ENCODE results near the gene PYROXD2.
"Not testable (repeated sequence)": the region's sequence is repeated elsewhere in the genome, so short reads cannot be mapped to it uniquely, and the experiment has no call there.

PYROXD2 gene

GRCh38 chr10:98389398-98389797 lies 25.6 kb downstream of the PYROXD2 start:
- no peak for DNase-seq

- DNase-seq: no peak
Measured at GRCh38 chr10:98388101-98388655, 26.8 kb downstream of the PYROXD2 start.

- no peak for DNase-seq
Measured at GRCh38 chr10:98384531-98385133, 30.4 kb downstream of the PYROXD2 start.

GRCh38 chr10:98383869-98384268 lies 31.1 kb downstream of the PYROXD2 start:
- no peak for DNase-seq

- not testable (repeated sequence) for DNase-seq
Measured at GRCh38 chr10:98383134-98383667, 31.8 kb downstream of the PYROXD2 start.

GRCh38 chr10:98382691-98383101 lies 32.3 kb downstream of the PYROXD2 start:
- no peak for DNase-seq

- no peak for DNase-seq
Measured at GRCh38 chr10:98380493-98381339, 34.3 kb downstream of the PYROXD2 start.

GRCh38 chr10:98378722-98379121 lies 36.3 kb downstream of the PYROXD2 start:
- DNase-seq: peak; percentile 13

- DNase-seq: no peak
Measured at GRCh38 chr10:98377536-98377935, 37.4 kb downstream of the PYROXD2 start.

GRCh38 chr10:98377001-98377400 lies 38.0 kb downstream of the PYROXD2 start:
- no peak for DNase-seq

- no peak for DNase-seq
Measured at GRCh38 chr10:98376485-98376884, 38.5 kb downstream of the PYROXD2 start.

GRCh38 chr10:98374217-98374985 lies 40.6 kb downstream of the PYROXD2 start:
- DNase-seq: peak; percentile 48

- DNase-seq: no peak
Measured at GRCh38 chr10:98373260-98374040, 41.5 kb downstream of the PYROXD2 start.

- no peak for DNase-seq
Measured at GRCh38 chr10:98370831-98371820, 43.9 kb downstream of the PYROXD2 start.

GRCh38 chr10:98369801-98370200 lies 45.2 kb downstream of the PYROXD2 start:
- no peak for DNase-seq

- no peak for DNase-seq
Measured at GRCh38 chr10:98368644-98369043, 46.3 kb downstream of the PYROXD2 start.

GRCh38 chr10:98367604-98368451 lies 47.2 kb downstream of the PYROXD2 start:
- no peak for DNase-seq

- DNase-seq: no peak
Measured at GRCh38 chr10:98366062-98366530, 48.9 kb downstream of the PYROXD2 start.

- no peak for DNase-seq
Measured at GRCh38 chr10:98365406-98366061, 49.4 kb downstream of the PYROXD2 start.
